H9 (cell line): ENCODE measurements around the gene MX2. TPM values are rescaled to one million over a fixed set of nuclear protein-coding genes. Genes with fewer than 3 reads are reported as not detected.

ENCODE experiments used
- DNase-seq: peaks from one replicate; pipeline ENCODE4 v3.0.0-alpha.2; 2017
- H2AFZ ChIP-seq: one replicate; pipeline ENCODE4 v1.6.1; 2013; ENCODE audit warnings: mild to moderate bottlenecking, low read length, control low read depth, moderate library complexity
- H2AK5ac ChIP-seq: 2 replicates; pipeline ENCODE4 v1.6.1; 2013; ENCODE audit warnings: low read length, control low read depth, mixed read lengths; ENCODE audit not compliant: insufficient read length
- H2BK120ac ChIP-seq: one replicate; pipeline ENCODE4 v1.6.1; 2013; ENCODE audit warnings: low read depth, mild to moderate bottlenecking, low read length, control low read depth, inconsistent platforms; ENCODE audit not compliant: poor library complexity, severe bottlenecking
- H2BK12ac ChIP-seq: 2 replicates; pipeline ENCODE4 v1.6.1; 2013; ENCODE audit warnings: low read length, control low read depth, mixed read lengths, low read depth; ENCODE audit not compliant: insufficient read length
- H2BK15ac ChIP-seq: 2 replicates; pipeline ENCODE4 v1.6.1; 2013; ENCODE audit warnings: low read depth, low read length, control low read depth
- H2BK20ac ChIP-seq: one replicate; pipeline ENCODE4 v1.6.1; 2013; ENCODE audit warnings: low read depth, mild to moderate bottlenecking, low read length, control low read depth, inconsistent platforms; ENCODE audit not compliant: poor library complexity, severe bottlenecking
- H2BK5ac ChIP-seq: 2 replicates; pipeline ENCODE4 v1.6.1; 2013; ENCODE audit warnings: low read length, control low read depth, mixed read lengths; ENCODE audit not compliant: insufficient read length
- H3K14ac ChIP-seq: 2 replicates; pipeline ENCODE4 v1.6.1; 2013; ENCODE audit warnings: low read length, control low read depth; ENCODE audit not compliant: insufficient read depth
- H3K18ac ChIP-seq: 2 replicates; pipeline ENCODE4 v1.6.1; 2013; ENCODE audit warnings: low read depth, mild to moderate bottlenecking, mixed read lengths, low read length, control low read depth; ENCODE audit not compliant: insufficient read length
- H3K23ac ChIP-seq: 2 replicates; pipeline ENCODE4 v1.6.1; 2013; ENCODE audit warnings: low read length, control low read depth, mixed read lengths, low read depth; ENCODE audit not compliant: insufficient read length
- H3K23me2 ChIP-seq: 2 replicates; pipeline ENCODE4 v1.6.1; 2013; ENCODE audit warnings: low read depth, mild to moderate bottlenecking, mixed read lengths, low read length, control low read depth; ENCODE audit not compliant: insufficient read length, poor library complexity, severe bottlenecking
- H3K27ac ChIP-seq: 2 replicates; pipeline ENCODE4 v1.5.1; 2013; ENCODE audit warnings: low read length, control low read depth, mixed read lengths, low read depth; ENCODE audit not compliant: insufficient read length
- H3K27me3 ChIP-seq: 2 replicates; pipeline ENCODE4 v1.6.1; 2013; ENCODE audit warnings: low read length, control low read depth, inconsistent platforms; ENCODE audit not compliant: insufficient read depth
- H3K4ac ChIP-seq: 2 replicates; pipeline ENCODE4 v1.6.1; 2013; ENCODE audit warnings: low read depth, mild to moderate bottlenecking, control low read depth, inconsistent platforms, low read length, moderate library complexity
- H3K4me1 ChIP-seq: 2 replicates; pipeline ENCODE4 v1.6.1; 2013; ENCODE audit warnings: low read length, control low read depth, inconsistent platforms; ENCODE audit not compliant: insufficient read depth
- H3K4me2 ChIP-seq: 2 replicates; pipeline ENCODE4 v1.6.1; 2013; ENCODE audit warnings: low read length, control low read depth, mixed read lengths; ENCODE audit not compliant: insufficient read length, insufficient read depth
- H3K56ac ChIP-seq: 2 replicates; pipeline ENCODE4 v1.6.1; 2013; ENCODE audit warnings: low read depth, mild to moderate bottlenecking, mixed read lengths, low read length, control low read depth; ENCODE audit not compliant: insufficient read length
- H3K79me1 ChIP-seq: 2 replicates; pipeline ENCODE4 v1.6.1; 2013; ENCODE audit warnings: low read depth, mild to moderate bottlenecking, moderate library complexity, low read length, control low read depth, inconsistent platforms; ENCODE audit not compliant: insufficient read depth, poor library complexity, severe bottlenecking
- H3K79me2 ChIP-seq: 2 replicates; pipeline ENCODE4 v1.6.1; 2013; ENCODE audit warnings: low read length, control low read depth, inconsistent platforms; ENCODE audit not compliant: insufficient read depth
- H3K9ac ChIP-seq: 2 replicates; pipeline ENCODE4 v1.6.1; 2013; ENCODE audit warnings: low read length, control low read depth, mixed read lengths; ENCODE audit not compliant: insufficient read length; ENCODE audit errors: extremely low read depth
- H3K9me3 ChIP-seq: one replicate; pipeline ENCODE4 v1.6.1; 2013; ENCODE audit warnings: low read depth, low read length, inconsistent platforms; ENCODE audit not compliant: control insufficient read depth
- H3T11ph ChIP-seq: one replicate; pipeline ENCODE4 v1.6.1; 2013; ENCODE audit warnings: mild to moderate bottlenecking, low read length, control low read depth, inconsistent platforms
- H4K20me1 ChIP-seq: one replicate; pipeline ENCODE4 v1.6.1; 2013; ENCODE audit not compliant: control insufficient read depth, insufficient read length, insufficient read depth
- H4K5ac ChIP-seq: 2 replicates; pipeline ENCODE4 v1.6.1; 2013; ENCODE audit warnings: low read depth, mild to moderate bottlenecking, mixed read lengths, low read length, control low read depth; ENCODE audit not compliant: insufficient read length
- H4K8ac ChIP-seq: replicated peaks from 2 replicates; pipeline ENCODE4 v1.6.1; 2013; ENCODE audit warnings: low read length, control low read depth, mixed read lengths, low read depth; ENCODE audit not compliant: insufficient read length
- H4K91ac ChIP-seq: 2 replicates; pipeline ENCODE4 v1.6.1; 2013; ENCODE audit warnings: low read depth, mild to moderate bottlenecking, moderate library complexity, mixed read lengths, low read length, control low read depth; ENCODE audit not compliant: insufficient read length
- H3K27ac Mint-ChIP-seq, 3 experiments: 2 replicates in 2 of 3; 3 replicates in 1 of 3; pipeline ENCODE4 v1.8.0; 2020 to 2021; ENCODE audit warnings: mixed read lengths in 3 of 3, mild to moderate bottlenecking in 1 of 3, moderate library complexity in 1 of 3
- H3K27me3 Mint-ChIP-seq: 2 replicates; pipeline ENCODE4 v1.8.0; 2021; ENCODE audit warnings: low read depth, mild to moderate bottlenecking, moderate library complexity, mixed read lengths
- H3K36me3 Mint-ChIP-seq, 3 experiments: 2 replicates in 2 of 3; 3 replicates in 1 of 3; pipeline ENCODE4 v1.8.0; 2020 to 2021; ENCODE audit warnings: low read depth in 3 of 3, mixed read lengths in 3 of 3; ENCODE audit not compliant: insufficient read depth in 1 of 3
- H3K4me1 Mint-ChIP-seq, 2 experiments: 2 replicates each; pipeline ENCODE4 v1.8.0; 2020; ENCODE audit warnings: mixed read lengths in 2 of 2
- H3K4me3 Mint-ChIP-seq, 2 experiments: 2 replicates in 1 of 2; 3 replicates in 1 of 2; pipeline ENCODE4 v1.8.0; 2020 to 2021; ENCODE audit warnings: mild to moderate bottlenecking in 2 of 2, mixed read lengths in 2 of 2, moderate library complexity in 1 of 2
- H3K9me3 Mint-ChIP-seq, 2 experiments: 2 replicates in 1 of 2; 3 replicates in 1 of 2; pipeline ENCODE4 v1.8.0; 2020; ENCODE audit warnings: mild to moderate bottlenecking in 2 of 2, mixed read lengths in 2 of 2, moderate library complexity in 1 of 2
- WGBS: extraction: QIAGEN DNeasy Blood & Tissue Kit; methylation state at CpG from one replicate; pipeline ENCODE4 v1.1.7; 2013; ENCODE audit warnings: missing lambda C conversion rate, low lambda C conversion rate, mixed read lengths; ENCODE audit not compliant: insufficient read length; ENCODE audit errors: extremely low coverage; 5-methylcytosine and 5-hydroxymethylcytosine counted together
- total RNA-seq: library from RNA; stranded (reverse); gene quantifications from 2 replicates; pipeline ENCODE4 v1.2.1, GENCODE V29; 2021
- TF ChIP-seq, protein P1 (sequence below): fragments of 200-600 bp; sonication (generic); conservative IDR thresholded peaks from 3 replicates; pipeline ENCODE4 v1.8.0; 2021; ENCODE audit warnings: antibody characterized with exemption, mild to moderate bottlenecking

The MX2 gene
- total RNA-seq, 1 experiment from 2014 or later, result 1.8 TPM

DNA sequence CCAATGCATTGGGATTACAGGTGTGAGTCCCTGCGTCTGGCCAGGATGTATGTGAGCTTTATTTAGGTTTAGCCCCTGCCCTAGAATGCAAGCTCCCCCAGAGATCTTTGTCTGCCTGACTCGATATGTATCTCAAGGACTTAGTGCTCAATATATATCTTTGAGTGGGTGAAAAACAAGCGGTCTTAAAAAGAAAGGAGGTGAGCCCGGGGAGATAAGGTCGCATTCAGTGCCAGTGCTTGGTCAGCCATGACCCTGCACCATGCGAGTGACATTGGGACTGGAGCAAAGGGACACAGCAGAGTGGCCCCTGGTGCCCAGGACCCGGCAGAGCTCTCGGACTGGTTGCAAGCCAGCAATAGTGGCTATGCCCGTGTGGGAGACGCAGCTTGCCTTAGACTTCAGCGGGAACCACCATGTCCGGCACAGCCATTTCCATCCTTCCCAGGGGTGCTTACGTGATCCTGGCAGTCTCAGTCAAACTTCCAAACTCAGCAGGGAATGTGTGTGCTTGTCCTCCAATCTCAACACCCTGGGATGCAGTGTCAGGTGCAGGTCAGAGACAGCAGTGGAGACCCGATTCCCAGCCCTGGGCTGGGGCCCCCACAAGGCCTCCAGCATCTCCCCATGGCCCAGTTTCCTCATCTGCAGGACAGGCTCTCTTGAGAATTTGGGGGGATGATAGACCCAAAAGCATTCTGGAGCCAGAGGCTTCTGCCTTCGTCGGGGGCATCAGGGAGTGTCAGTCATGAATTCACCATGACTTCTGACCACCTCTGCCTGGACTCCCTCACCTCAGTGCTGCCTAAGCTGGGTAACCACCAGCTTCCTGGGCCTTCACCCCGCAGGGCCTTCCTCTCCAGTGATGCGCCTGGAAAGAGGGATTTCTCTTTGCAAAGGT lies 1.8 kb downstream of the MX2 start:
- H3T11ph ChIP-seq, result no peak overlapping the region
- no peak overlapping the region for H3K9ac ChIP-seq
- Mint-ChIP-seq H3K27me3 (peaks cover 13% of the 10 kb centered on the region), H3K4me3 (no peak overlapping the region), H3K4me1 (peaks cover 13 to 27% of the 10 kb centered on the region in 2 experiments), H3K36me3 (no peaks in the 10 kb centered on the region), H3K9me3 (no peaks in the 10 kb centered on the region; a peak in 1 of 5 replicates), H3K27ac (no peak overlapping the region)
- no peak overlapping the region for H2BK12ac ChIP-seq
- H3K14ac ChIP-seq, result no peak overlapping the region; the same call in 1 of the 2 replicates
- TF ChIP-seq, protein P1, sequence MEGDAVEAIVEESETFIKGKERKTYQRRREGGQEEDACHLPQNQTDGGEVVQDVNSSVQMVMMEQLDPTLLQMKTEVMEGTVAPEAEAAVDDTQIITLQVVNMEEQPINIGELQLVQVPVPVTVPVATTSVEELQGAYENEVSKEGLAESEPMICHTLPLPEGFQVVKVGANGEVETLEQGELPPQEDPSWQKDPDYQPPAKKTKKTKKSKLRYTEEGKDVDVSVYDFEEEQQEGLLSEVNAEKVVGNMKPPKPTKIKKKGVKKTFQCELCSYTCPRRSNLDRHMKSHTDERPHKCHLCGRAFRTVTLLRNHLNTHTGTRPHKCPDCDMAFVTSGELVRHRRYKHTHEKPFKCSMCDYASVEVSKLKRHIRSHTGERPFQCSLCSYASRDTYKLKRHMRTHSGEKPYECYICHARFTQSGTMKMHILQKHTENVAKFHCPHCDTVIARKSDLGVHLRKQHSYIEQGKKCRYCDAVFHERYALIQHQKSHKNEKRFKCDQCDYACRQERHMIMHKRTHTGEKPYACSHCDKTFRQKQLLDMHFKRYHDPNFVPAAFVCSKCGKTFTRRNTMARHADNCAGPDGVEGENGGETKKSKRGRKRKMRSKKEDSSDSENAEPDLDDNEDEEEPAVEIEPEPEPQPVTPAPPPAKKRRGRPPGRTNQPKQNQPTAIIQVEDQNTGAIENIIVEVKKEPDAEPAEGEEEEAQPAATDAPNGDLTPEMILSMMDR, result no peak
- H4K5ac ChIP-seq, result no peak overlapping the region
- no peak overlapping the region for H2AFZ ChIP-seq
- peaks cover under 1% of the 10 kb centered on the region for H3K23me2 ChIP-seq
- H3K4me1 ChIP-seq, result no peaks in the 10 kb centered on the region; the same call in 1 of the 2 replicates
- no CpG with 5 or more reads among the region's 18 CpGs for WGBS
- H3K23ac ChIP-seq, result no peak overlapping the region
- no peak for DNase-seq
- no peaks in the 10 kb centered on the region for H3K27me3 ChIP-seq
- no peak overlapping the region for H2AK5ac ChIP-seq
- H4K91ac ChIP-seq, result no peak overlapping the region
- H3K4ac ChIP-seq, result no peak overlapping the region
- H3K4me2 ChIP-seq, result no peak overlapping the region
- H2BK20ac ChIP-seq, result no peak overlapping the region
- H2BK120ac ChIP-seq, result no peak overlapping the region
- H3K56ac ChIP-seq, result no peak overlapping the region
- H3K18ac ChIP-seq, result no peak overlapping the region
- H3K9me3 ChIP-seq, result no peaks in the 10 kb centered on the region
- no peak overlapping the region for H2BK5ac ChIP-seq
- H3K79me1 ChIP-seq, result no peaks in the 10 kb centered on the region
- no peak overlapping the region for H3K27ac ChIP-seq
- no peak overlapping the region for H2BK15ac ChIP-seq
- H4K20me1 ChIP-seq, result no peaks in the 10 kb centered on the region
- no peaks in the 10 kb centered on the region for H3K79me2 ChIP-seq
- no peak overlapping the region for H4K8ac ChIP-seq
